HG02763 (cell line): ENCODE measurements around the gene PACSIN1.

Experiments used
- ATAC-seq: cut with Tn5 transposase; IDR thresholded peaks from one replicate; pipeline ENCODE4 v1.9.1; 2021; ENCODE audit warnings: mild to moderate bottlenecking, moderate library complexity; ENCODE audit not compliant: unreplicated experiment

Gene PACSIN1

GRCh38 chr6:34560366-34561226 lies 94.7 kb downstream of the PACSIN1 start:
- no peak for ATAC-seq

- no peak for ATAC-seq
These were observed 95.3 kb downstream of the PACSIN1 start for GRCh38 chr6:34561227-34561530.

- no peak for ATAC-seq
These were observed 96.5 kb downstream of the PACSIN1 start for GRCh38 chr6:34562350-34562749.

- ATAC-seq: no peak
These were observed 97.1 kb downstream of the PACSIN1 start for GRCh38 chr6:34562861-34563512.

- ATAC-seq: no peak
These were observed 97.6 kb downstream of the PACSIN1 start for GRCh38 chr6:34563513-34563870.

GRCh38 chr6:34564181-34564580 lies 98.3 kb downstream of the PACSIN1 start:
- ATAC-seq: no peak

- ATAC-seq: no peak
These were observed 99.9 kb downstream of the PACSIN1 start for GRCh38 chr6:34565722-34566137.

GRCh38 chr6:34566830-34567546 lies 101.1 kb downstream of the PACSIN1 start:
- no peak for ATAC-seq

- ATAC-seq: no peak
These were observed 102.7 kb downstream of the PACSIN1 start for GRCh38 chr6:34568341-34569201.

GRCh38 chr6:34569361-34569973 lies 103.6 kb downstream of the PACSIN1 start:
- ATAC-seq: no peak

GRCh38 chr6:34570066-34570833 lies 104.4 kb downstream of the PACSIN1 start:
- ATAC-seq: no peak

- ATAC-seq: no peak
These were observed 105.5 kb downstream of the PACSIN1 start for GRCh38 chr6:34571388-34571787.

GRCh38 chr6:34572021-34572420 lies 106.1 kb downstream of the PACSIN1 start:
- no peak for ATAC-seq

GRCh38 chr6:34572585-34572984 lies 106.7 kb downstream of the PACSIN1 start:
- ATAC-seq: no peak

GRCh38 chr6:34573567-34574183 lies 107.8 kb downstream of the PACSIN1 start:
- no peak for ATAC-seq

GRCh38 chr6:34574647-34575293 lies 108.9 kb downstream of the PACSIN1 start:
- no peak for ATAC-seq

- no peak for ATAC-seq
These were observed 109.5 kb downstream of the PACSIN1 start for GRCh38 chr6:34575326-34575725.

- no peak for ATAC-seq
These were observed 110.5 kb downstream of the PACSIN1 start for GRCh38 chr6:34576286-34576955.
